ENCODE results near the gene CDH16.
"Not testable (repeated sequence)": the region's sequence is repeated elsewhere in the genome, so short reads cannot be mapped to it uniquely, and the experiment has no call there.

The CDH16 gene

GRCh38 chr16:66955363-66956153 lies 36.9 kb upstream of the CDH16 start:
- not testable (repeated sequence) for H3K18ac ChIP-seq (ENCODE audit: low read length); H3K14ac ChIP-seq (ENCODE audit: low read length); H2AFZ ChIP-seq (ENCODE audit: insufficient read depth, low read length, poor library complexity); H4K8ac ChIP-seq (ENCODE audit: low read depth, low read length); H3K27me3 ChIP-seq (ENCODE audit: insufficient read depth, low read length); H2BK12ac ChIP-seq (ENCODE audit: low read length); H3K79me1 ChIP-seq (ENCODE audit: low read length); H3K9ac ChIP-seq (ENCODE audit: low read length); H3K36me3 ChIP-seq (ENCODE audit: control insufficient read depth in 1 of 2, insufficient read depth in 2 of 2, low read length in 2 of 2); H3K23ac ChIP-seq (ENCODE audit: low read length); H3K4me1 ChIP-seq (ENCODE audit: control insufficient read depth in 1 of 2, insufficient read depth in 2 of 2, low read length in 2 of 2); H4K91ac ChIP-seq (ENCODE audit: low read depth, low read length); H4K12ac ChIP-seq (ENCODE audit: low read depth, low read length); DNase-seq; H3K4ac ChIP-seq (ENCODE audit: low read depth, low read length); H3K4me2 ChIP-seq (ENCODE audit: low read length); H2BK120ac ChIP-seq (ENCODE audit: insufficient read depth, low read length, poor library complexity); H3K27ac ChIP-seq (ENCODE audit: low read depth, low read length); H2BK5ac ChIP-seq (ENCODE audit: low read depth, low read length, poor library complexity); H3K4me3 ChIP-seq (ENCODE audit: low read depth, low read length); H3K79me2 ChIP-seq (ENCODE audit: control insufficient read depth, insufficient read depth, low read length, poor library complexity); H3K9me3 ChIP-seq (ENCODE audit: insufficient read depth, low read depth, low read length); H2AK5ac ChIP-seq (ENCODE audit: low read length)
- WGBS (ENCODE audit: extremely low coverage, insufficient coverage, insufficient read length), result no CpG with 5 or more reads among the region's 17 CpGs

DNA sequence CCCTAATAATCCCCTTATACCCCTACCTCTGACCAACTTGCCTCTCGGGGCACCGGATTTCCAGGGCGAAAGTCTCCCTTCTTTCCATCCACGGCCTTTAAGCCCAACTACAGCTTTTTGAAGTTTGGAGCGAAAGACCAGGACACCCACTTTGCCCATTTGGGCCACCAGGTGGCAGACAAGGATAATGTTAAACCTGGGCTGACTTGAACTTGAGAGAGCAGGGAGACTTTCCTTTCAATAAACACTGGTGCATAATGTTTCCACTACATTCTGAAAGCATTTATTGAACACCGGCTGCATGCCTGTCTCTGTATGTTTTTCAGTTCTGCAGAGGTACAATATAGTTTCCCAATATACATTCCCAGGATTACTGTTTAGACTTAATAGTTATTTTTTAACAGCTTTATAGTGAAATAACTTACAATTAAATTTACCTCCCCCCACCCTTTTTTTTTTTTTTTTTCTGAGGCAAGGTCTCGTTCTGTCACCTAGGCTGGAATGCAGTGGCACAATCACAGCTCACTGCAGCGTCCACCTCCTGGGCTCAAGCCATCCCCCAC lies 35.5 kb upstream of the CDH16 start:
- Histone ChIP-seq H3K9me3 (ENCODE audit: insufficient read depth, low read depth, low read length) (peaks cover 1% of the 10 kb centered on the region), H3K14ac (ENCODE audit: low read length) (no peak overlapping the region), H4K8ac (ENCODE audit: low read depth, low read length) (no peak overlapping the region), H2BK12ac (ENCODE audit: low read length) (no peak overlapping the region), H3K23ac (ENCODE audit: low read length) (no peak overlapping the region), H3K18ac (ENCODE audit: low read length) (no peak overlapping the region), H2BK5ac (ENCODE audit: low read depth, low read length, poor library complexity) (no peak overlapping the region), H3K79me2 (ENCODE audit: control insufficient read depth, insufficient read depth, low read length, poor library complexity) (no peaks in the 10 kb centered on the region), H3K27ac (ENCODE audit: low read depth, low read length) (no peak overlapping the region), H3K4me2 (ENCODE audit: low read length) (no peak overlapping the region), H2AK5ac (ENCODE audit: low read length) (no peak overlapping the region), H3K79me1 (ENCODE audit: low read length) (no peaks in the 10 kb centered on the region), H4K12ac (ENCODE audit: low read depth, low read length) (no peak overlapping the region), H3K4me3 (ENCODE audit: low read depth, low read length) (no peak overlapping the region), H4K91ac (ENCODE audit: low read depth, low read length) (no peak overlapping the region), H3K36me3 (ENCODE audit: control insufficient read depth in 1 of 2, insufficient read depth in 2 of 2, low read length in 2 of 2) (no peaks in the 10 kb centered on the region), H3K27me3 (ENCODE audit: insufficient read depth, low read length) (peaks cover 5% of the 10 kb centered on the region), H3K9ac (ENCODE audit: low read length) (no peak overlapping the region), H3K4ac (ENCODE audit: low read depth, low read length) (no peak overlapping the region), H2AFZ (ENCODE audit: insufficient read depth, low read length, poor library complexity) (no peak overlapping the region), H3K4me1 (ENCODE audit: control insufficient read depth in 1 of 2, insufficient read depth in 2 of 2, low read length in 2 of 2) (no peaks in the 10 kb centered on the region), H2BK120ac (ENCODE audit: insufficient read depth, low read length, poor library complexity) (no peak overlapping the region)
- peak; percentile 59 to 87 for DNase-seq
- no CpG with 5 or more reads among the region's 8 CpGs for WGBS (ENCODE audit: extremely low coverage, insufficient coverage, insufficient read length)

- Histone ChIP-seq H4K8ac (ENCODE audit: low read depth, low read length) (no peak overlapping the region), H2AFZ (ENCODE audit: insufficient read depth, low read length, poor library complexity) (no peak overlapping the region), H3K27me3 (ENCODE audit: insufficient read depth, low read length) (peaks cover 11% of the 10 kb centered on the region), H3K79me2 (ENCODE audit: control insufficient read depth, insufficient read depth, low read length, poor library complexity) (no peaks in the 10 kb centered on the region), H3K18ac (ENCODE audit: low read length) (no peak overlapping the region), H3K4me2 (ENCODE audit: low read length) (no peak overlapping the region), H3K79me1 (ENCODE audit: low read length) (no peaks in the 10 kb centered on the region), H4K12ac (ENCODE audit: low read depth, low read length) (no peak overlapping the region), H3K9ac (ENCODE audit: low read length) (no peak overlapping the region), H2BK5ac (ENCODE audit: low read depth, low read length, poor library complexity) (no peak overlapping the region), H2BK120ac (ENCODE audit: insufficient read depth, low read length, poor library complexity) (no peak overlapping the region), H3K27ac (ENCODE audit: low read depth, low read length) (no peak overlapping the region), H3K9me3 (ENCODE audit: insufficient read depth, low read depth, low read length) (peaks cover 1% of the 10 kb centered on the region), H3K23ac (ENCODE audit: low read length) (no peak overlapping the region), H2AK5ac (ENCODE audit: low read length) (no peak overlapping the region), H3K4me3 (ENCODE audit: low read depth, low read length) (no peak overlapping the region), H3K4me1 (ENCODE audit: control insufficient read depth in 1 of 2, insufficient read depth in 2 of 2, low read length in 2 of 2) (no peaks in the 10 kb centered on the region), H2BK12ac (ENCODE audit: low read length) (no peak overlapping the region), H3K14ac (ENCODE audit: low read length) (no peak overlapping the region), H4K91ac (ENCODE audit: low read depth, low read length) (no peak overlapping the region), H3K4ac (ENCODE audit: low read depth, low read length) (no peak overlapping the region), H3K36me3 (ENCODE audit: control insufficient read depth in 1 of 2, insufficient read depth in 2 of 2, low read length in 2 of 2) (no peaks in the 10 kb centered on the region)
- DNase-seq, result no peak
- no CpG with 5 or more reads among the region's 10 CpGs for WGBS (ENCODE audit: extremely low coverage, insufficient coverage, insufficient read length)
These were observed 34.9 kb upstream of the CDH16 start for GRCh38 chr16:66953462-66954096.

DNA sequence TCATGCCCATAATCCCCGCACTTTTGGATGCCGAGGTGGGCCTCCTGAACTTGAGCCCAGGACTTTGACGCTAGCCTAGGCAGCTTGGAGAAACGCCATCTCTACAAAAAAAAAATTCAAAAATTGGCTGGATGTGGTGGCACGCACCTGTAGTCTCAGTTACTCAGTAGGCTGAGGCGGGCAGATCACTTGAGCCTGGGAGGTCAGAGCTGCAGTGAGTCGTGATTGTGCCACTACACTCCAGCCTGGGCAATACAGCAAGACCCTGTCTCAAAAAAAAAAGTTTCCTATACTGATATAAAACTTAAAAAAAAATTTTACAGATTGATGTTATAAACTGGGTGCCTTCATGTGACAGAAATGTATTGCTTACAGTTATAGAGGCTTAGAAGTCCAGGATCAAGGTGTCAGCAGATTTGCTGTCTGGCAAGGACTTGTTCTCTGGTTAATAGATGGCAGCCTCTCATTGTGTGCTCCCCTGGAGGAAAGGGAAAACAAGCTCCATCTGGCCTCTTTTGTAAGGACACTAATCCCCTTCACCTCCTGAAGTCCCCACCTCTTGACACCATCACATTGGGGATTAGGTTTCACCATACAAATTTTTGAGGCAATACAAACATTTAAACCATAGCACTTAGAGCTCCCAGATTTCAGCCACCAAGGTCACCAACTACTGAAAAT lies 33.9 kb upstream of the CDH16 start:
- no peak overlapping the region for H2BK5ac ChIP-seq (ENCODE audit: low read depth, low read length, poor library complexity)
- no peak overlapping the region for H4K91ac ChIP-seq (ENCODE audit: low read depth, low read length)
- no peaks in the 10 kb centered on the region for H3K79me1 ChIP-seq (ENCODE audit: low read length)
- H3K27ac ChIP-seq (ENCODE audit: low read depth, low read length), result no peak overlapping the region
- no peaks in the 10 kb centered on the region for H3K4me1 ChIP-seq (ENCODE audit: control insufficient read depth in 1 of 2, insufficient read depth in 2 of 2, low read length in 2 of 2)
- H3K4me2 ChIP-seq (ENCODE audit: low read length), result no peak overlapping the region
- H3K79me2 ChIP-seq (ENCODE audit: control insufficient read depth, insufficient read depth, low read length, poor library complexity), result no peaks in the 10 kb centered on the region
- no peaks in the 10 kb centered on the region for H3K36me3 ChIP-seq (ENCODE audit: control insufficient read depth in 1 of 2, insufficient read depth in 2 of 2, low read length in 2 of 2)
- no peak overlapping the region for H2BK120ac ChIP-seq (ENCODE audit: insufficient read depth, low read length, poor library complexity)
- H4K12ac ChIP-seq (ENCODE audit: low read depth, low read length), result no peak overlapping the region
- H3K18ac ChIP-seq (ENCODE audit: low read length), result no peak overlapping the region
- H2BK12ac ChIP-seq (ENCODE audit: low read length), result no peak overlapping the region
- H3K9ac ChIP-seq (ENCODE audit: low read length), result no peak overlapping the region
- H3K4me3 ChIP-seq (ENCODE audit: low read depth, low read length), result no peak overlapping the region
- H3K23ac ChIP-seq (ENCODE audit: low read length), result no peak overlapping the region
- H2AFZ ChIP-seq (ENCODE audit: insufficient read depth, low read length, poor library complexity), result no peak overlapping the region
- H3K9me3 ChIP-seq (ENCODE audit: insufficient read depth, low read depth, low read length), result peaks cover 1% of the 10 kb centered on the region
- no peak overlapping the region for H2AK5ac ChIP-seq (ENCODE audit: low read length)
- H4K8ac ChIP-seq (ENCODE audit: low read depth, low read length), result no peak overlapping the region
- H3K14ac ChIP-seq (ENCODE audit: low read length), result no peak overlapping the region
- no peak overlapping the region for H3K4ac ChIP-seq (ENCODE audit: low read depth, low read length)
- DNase-seq, result no peak
- H3K27me3 ChIP-seq (ENCODE audit: insufficient read depth, low read length), result peaks cover 19% of the 10 kb centered on the region
- no CpG with 5 or more reads among the region's 7 CpGs for WGBS (ENCODE audit: extremely low coverage, insufficient coverage, insufficient read length)

All from trophoblast cell (in vitro differentiated cells and primary cell).